HG03457 (cell line): Measurements from ENCODE around the gene SLC9A1.

ENCODE experiments used
- ATAC-seq: cut with Tn5 transposase; IDR thresholded peaks from one replicate; pipeline ENCODE4 v1.9.1; 2021; ENCODE audit warnings: moderate number of reproducible peaks; ENCODE audit not compliant: unreplicated experiment

SLC9A1 gene

DNA sequence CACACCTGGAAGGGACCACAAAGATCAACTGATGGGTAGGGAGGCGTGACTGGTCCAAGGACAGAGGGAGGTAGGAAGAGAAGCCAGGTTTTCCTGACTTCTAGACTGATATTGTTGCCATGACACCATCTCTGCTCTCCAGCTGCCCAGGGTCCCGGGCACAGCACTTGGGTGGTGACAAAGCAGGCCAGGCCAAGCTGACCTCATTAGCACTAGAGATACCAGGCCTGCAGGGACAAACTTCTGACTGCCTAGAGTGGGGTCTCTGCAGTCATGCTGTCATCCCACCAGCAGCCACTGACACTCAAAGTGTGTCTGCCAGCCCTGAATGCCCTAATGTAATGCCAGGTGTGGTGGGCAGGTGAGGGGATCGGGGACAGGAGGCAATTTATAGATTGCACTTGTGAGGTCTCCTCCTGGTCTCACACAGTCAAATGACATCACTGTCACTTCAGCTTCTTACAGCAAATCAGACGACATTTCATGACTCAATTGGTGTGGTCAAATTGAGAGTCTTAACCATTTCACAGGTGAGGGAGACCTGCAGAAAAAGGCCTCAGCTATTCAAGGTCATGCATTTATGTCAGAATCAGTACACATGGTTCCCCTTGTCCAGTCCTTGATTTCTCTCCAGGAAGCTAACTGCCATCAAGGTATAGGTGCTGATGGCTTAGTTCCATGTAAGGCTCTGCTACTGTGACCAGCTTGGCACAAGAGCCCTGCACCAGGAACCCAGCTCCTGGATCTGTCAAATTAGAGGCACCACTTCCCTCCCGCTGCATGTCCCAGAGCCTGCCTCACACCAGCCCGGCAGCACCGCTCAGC lies 2.7 kb downstream of the SLC9A1 start:
- ATAC-seq: no peak

DNA sequence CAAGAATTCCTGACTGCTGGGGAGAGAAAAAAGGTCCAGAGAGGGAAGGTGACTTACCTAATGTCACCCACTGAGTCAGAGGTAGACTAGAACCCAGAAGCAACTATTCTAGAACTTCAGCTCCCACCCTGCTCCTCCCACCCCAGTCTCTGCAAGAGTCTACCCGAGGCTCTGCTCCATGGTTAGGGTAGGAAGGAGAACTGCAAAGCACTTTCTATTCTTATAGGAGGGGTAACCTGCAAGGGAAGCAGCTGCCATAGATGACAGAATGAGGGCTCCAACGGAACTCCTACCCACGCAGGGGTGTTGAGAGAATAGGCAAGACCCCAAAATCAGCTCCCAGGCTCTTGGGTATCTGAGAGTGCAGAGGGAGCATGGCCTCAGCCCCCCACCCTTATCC lies 4.3 kb downstream of the SLC9A1 start:
- ATAC-seq: no peak

DNA sequence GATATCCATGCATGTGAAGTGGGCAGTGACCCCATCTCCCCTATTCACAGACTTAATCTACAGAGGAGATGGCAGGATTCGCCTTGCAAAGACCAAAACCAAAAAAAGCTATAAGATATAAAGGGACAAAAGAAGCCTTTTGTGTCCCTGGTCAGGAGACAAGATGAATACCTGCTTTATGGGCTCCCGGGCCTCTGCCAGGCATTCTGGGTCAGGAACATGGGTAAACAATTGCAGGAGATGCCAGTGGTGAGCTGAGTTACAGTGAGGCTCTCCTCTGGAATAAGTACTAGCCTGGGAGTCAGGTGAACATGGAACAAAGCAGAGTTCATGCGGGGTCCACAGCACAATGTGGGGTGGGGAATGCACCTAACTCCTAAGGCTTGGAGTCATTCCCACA lies 4.7 kb downstream of the SLC9A1 start:
- ATAC-seq: no peak

DNA sequence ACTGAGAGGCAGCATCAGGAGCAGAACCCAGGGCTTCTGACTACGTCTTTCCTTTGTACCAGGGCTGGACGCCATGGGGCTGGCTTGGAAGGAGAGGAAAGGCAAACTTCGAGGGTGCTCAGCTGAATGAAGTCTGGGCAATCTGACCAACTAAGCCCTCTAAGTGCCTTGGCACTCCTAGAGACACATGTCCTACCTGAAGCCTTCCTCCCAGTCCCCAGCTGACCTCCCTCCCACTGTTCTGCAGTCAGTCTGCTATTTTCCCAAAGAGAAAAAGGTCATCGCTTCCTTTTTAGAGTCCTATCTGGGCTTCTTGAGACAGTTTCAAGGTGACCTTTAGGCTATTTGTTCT lies 5.2 kb downstream of the SLC9A1 start:
- ATAC-seq: no peak

DNA sequence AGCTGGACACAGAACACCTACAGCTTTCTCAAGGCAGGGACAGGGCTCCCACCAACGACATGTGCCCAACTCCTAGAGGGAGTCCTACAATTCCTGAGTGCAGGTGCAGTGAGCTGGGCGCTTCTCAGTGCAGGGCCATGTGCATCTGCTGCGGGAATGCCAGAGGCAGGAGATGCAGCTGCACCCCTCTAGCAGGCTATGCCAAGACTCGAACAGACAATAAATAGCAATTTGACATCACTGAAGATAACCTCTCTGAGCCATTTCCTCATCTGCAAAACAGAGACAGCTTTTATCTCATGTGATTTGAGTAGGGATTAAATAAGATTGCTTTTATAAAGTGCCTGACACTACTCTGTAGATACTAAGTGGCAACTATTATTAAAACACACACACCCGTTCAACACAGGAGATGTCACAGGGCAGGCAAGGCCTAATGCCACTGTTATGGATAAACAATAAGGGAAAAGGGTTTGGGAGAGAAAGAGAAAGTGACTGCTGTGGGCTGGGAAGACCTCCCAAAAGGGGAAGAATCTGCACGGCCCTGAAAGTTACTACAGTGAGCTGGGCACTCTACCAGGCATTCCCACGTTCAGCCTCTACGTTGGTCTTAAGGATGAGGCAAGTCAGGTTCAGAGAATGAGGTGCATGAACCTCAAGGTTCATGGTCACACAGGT lies 5.7 kb downstream of the SLC9A1 start:
- ATAC-seq: no peak

DNA sequence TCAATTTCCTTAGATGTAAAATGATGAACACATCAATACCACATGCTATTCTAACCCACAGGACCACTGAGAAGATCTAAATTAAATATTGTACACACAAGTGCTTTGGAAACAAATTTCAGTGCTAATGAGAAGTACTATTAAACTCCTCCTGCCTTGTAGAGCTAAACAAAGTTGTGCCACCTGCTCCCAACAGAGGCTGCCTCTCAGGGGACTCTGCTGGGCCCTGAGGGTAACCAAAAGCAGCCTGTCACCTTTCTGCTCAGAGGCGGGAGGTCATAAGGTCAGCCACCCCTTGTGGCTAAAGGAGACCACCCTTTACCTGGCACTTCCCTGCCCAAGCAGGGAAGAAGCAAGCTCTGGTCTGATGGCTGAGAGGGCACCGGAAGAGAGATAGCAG lies 6.3 kb downstream of the SLC9A1 start:
- no peak for ATAC-seq

DNA sequence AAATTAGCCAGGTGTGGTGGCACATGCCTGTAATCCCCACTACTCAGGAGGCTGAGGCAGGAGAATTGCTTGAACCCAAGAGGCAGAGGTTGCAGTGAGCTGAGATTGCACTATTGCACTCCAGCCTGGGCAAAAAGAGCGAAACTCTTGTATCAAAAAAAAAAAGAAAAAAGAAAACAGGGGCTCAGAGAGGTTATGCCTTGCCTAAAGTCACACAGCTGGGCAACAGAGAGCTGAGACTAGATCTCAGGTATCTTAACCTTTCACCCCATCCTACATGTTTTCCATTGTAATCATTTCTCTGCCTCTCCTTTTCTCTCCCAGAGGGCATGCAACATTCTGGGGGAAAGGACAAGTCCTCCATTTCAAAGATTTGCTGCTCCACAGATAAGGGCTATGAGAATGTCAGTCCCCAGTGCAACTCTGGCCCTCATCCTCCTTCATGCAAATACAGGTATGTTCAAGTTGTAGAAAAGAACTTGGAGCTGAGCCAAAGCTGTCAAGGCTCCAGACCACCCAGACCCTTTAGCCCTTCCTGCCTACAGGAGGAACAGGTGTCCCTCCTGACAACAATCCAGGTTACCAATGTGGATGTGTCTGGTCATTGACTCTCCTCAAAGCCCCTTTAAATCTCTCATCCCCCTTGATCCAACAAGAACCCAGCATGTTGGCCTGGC lies 6.9 kb downstream of the SLC9A1 start:
- ATAC-seq: no peak

DNA sequence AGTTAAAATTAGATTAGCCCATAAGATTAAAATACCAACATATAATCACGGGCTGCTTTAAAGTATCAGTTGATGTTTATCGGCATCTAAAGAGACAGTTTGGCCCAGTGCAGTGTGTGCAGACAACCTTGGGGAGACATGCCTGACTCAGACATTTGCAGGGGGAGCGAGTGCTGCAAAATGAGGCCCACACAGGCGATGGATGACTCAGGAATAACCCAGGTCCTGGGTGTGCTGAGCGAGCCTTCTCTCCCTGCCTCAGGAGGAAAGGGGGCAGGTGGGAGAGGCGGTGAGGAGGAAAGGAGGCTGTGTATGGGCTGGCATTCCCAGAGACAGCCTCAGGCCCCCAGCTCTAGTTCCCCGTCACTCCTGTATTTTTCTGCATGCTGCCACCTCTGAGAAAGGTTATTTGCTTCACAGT lies 9.0 kb downstream of the SLC9A1 start:
- ATAC-seq: no peak

DNA sequence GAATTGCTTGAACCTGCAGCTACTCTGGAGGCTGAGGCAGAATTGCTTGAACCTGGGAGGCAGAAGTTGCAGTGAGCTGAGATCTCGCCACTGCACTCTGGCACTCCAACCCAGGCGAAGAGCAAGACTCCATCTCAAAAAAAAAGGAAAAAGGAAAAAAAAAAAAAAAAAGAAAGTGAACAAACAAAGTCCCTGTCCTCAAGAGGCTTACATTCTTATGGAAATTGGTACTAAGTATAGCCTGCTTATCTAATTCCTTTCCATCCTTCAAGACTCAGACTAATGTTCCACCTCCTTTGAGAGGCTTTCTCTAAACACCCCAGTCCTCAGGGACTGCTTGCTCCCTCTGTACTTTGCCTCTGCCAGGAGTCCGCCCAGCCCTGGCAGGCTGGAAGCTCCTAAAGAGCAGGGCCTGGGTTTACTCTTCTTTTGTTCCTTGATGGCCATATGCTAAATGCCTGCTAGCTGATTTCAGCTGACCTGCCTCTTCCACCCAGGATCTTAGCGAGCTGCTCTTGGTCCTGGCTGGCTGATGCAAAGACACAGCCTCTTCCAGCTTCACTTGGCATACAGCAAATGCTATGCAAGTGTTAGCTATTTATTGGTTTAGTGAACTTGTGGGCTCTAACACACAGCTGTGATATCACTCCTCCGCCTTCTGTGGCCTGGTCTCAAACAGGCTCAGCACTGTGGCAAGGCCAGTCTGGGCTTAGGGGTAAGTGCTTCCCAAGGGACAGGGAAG lies 9.8 kb downstream of the SLC9A1 start:
- ATAC-seq: no peak

DNA sequence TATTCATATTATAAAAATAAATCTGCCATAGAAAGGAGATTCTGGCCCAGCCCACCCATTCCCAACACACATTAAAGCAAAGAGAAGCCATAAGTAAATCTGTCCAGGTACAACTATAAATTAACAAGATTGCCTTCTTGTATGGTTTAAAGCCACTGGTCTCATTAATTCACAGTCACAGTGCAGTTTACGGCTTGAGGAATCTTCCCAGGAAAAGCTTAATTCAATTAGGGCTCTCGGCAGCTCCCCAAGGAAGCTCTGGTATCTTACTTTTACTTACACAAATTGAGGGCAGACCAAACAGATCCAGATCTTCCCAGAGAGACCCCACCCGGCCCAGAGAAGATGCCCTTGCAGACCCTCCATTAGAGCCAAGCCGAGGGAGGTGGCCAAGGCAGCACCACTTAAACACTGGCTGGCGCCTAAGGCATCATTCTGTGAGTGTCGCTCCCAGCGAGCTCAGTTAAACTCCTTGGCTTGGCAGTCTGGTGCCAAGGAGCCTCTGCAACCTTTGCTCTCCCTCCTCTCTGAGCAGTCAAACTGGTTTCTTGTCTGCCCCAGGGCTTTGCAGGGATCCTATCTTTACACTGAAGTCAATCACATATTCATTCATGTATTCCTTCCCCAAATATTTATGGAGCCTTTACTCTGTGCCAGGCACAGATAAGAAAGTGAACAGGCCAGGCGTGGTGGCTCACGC lies 10.7 kb downstream of the SLC9A1 start:
- no peak for ATAC-seq

DNA sequence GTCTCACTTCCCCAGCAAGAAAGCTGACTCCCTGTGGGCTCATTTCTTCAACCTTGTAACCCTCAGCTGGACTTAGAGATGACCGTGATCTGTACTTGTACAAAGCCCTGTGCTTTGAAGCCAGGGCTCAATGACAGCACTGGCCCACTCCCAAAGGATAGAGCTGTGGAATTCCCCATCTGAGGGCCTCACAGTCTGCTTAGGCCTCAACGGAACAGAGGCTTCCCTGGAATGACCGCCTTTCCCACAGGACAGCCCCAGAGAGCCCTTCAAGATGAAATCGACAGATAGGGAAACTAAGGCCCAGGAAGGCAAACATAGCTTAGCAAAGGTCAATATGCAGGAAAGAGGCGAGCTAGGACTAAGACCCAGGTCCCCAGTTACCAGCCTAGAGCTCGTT lies 11.5 kb downstream of the SLC9A1 start:
- ATAC-seq: no peak

DNA sequence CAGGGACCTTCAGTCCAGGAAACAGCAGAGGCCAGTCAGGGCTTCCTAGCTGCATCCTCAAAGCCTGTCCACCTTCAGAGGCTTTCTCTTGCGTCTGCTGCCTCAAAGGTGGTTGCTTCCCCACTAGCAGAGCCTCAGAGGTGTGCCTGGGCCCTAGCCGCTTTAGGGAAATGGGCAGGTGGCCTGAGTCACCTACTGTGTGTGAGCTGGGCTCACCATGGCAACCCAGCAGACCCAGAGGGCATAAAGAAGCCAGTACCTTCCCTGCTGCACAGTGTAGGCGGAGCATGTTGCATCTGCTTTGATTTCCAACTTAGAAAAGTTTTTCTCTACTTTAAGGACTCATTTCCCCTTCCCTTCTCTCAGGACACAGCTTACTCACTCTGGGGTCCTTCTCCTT lies 12.5 kb downstream of the SLC9A1 start:
- ATAC-seq: no peak

DNA sequence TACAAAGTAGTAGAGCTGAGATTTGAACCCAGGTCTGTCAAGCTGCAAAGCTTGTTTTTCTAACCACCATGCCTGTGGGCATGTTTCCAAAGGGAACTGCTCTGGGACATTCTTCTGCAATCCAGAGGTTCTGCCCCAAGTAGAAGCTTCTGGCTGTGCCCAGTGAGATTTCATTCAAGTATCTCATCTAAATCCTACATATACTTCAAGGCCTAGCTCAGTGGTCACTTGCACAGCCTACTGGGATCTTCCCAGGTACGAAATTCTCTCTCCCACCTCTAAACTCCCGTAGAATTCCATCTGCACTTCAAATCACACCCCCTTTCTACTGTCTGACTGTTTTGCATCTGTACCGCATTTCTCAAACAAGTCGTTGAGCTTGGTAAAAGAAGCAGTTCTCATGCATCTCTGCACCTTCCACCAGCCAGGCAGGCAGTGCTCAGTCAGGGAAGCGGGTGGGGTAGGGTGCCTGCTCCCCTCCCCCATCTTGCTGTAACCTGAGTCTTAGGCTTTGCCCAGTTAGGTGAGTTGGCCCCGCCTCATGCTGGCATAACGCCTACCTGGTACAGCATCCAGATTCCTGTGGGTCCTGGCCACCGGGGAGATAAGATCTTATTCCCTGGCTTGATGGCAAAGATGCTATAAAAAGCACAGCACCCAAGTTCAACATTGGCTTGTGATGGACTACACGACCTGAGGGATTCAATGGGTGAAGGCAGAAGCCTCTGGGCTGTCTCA lies 13.5 kb downstream of the SLC9A1 start:
- no peak for ATAC-seq

DNA sequence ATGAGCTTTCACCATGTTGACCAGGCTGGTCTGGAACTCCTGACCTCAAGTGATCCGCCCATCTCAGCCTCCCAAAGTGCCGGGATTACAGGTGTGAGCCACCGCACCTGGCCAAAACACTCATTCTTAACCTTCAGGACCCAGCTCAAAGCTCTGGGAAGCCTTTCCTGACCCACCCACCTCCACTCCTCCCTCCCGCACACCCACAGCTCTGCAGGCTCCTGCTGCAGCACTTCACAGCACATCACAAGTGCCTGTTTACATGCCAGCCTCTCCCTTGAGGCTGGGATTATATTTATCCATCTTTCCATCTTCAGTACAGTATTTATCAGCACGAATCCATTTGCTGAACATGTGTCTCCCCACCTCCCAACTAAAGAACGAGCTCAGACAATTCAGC lies 14.9 kb downstream of the SLC9A1 start:
- no peak for ATAC-seq

DNA sequence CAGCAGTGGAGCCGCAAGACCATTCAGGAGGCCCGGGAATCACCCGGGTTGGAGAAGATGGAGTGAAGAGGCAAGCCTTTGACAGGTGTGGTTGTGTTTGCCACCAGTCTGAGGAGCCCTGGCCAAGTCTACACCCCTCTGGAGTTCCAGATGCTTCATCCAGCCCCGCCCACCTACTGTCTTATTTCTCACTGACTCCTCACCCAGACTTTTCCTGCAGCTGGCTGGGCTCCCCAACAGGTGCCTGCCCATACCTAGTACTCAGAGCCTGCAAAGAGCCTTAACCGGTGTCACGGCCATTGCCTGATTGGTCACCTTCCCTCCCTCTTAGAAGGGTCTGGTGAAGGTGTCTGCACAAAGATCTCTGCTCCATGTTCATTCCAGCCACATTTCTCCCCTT lies 16.0 kb downstream of the SLC9A1 start:
- ATAC-seq: no peak

DNA sequence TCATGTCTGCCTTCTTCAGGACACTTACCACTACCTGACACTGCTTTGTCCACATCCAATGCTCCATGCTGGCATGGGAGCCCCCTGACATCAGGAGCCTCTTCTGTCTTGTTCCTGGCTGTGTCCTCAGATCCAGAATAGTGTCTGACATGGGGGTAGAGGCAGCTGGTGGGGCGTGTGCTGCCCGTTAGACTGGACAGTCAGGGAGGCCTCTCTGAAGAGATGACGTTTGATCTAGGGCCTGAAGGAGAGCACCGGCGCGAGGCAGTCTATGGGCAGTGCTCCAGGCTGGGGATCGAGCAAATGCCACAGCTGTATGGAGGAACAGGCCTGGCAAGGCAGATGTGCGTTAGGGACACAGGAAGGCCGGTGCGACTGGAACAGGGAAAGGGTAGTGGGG lies 16.6 kb downstream of the SLC9A1 start:
- no peak for ATAC-seq

DNA sequence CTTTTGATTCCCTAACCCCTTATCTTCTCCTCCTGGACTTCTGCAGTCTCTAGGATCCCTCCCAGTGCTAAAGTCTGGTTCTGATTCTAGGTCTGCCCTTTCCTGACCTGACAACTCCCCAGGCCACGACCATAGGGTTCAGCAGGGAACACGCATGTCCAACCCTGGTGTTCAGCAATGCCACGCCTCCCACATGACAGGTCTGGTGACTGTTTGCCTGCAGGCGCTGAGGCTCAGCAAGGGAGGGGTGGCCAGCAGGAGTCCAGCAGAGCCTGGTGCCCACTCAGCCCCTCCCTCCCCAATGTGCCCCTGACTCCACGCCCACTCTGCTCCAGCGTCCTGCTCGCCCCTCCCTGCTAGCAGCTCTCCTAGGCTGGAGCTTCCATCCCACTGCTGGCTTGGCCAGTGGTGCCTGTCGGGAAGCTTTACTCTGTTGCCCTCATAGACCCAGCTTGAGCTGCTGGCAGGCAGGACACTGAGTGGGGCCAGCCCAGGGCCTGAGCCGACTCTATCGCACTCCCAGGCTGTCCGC lies 17.3 kb downstream of the SLC9A1 start:
- ATAC-seq: no peak

DNA sequence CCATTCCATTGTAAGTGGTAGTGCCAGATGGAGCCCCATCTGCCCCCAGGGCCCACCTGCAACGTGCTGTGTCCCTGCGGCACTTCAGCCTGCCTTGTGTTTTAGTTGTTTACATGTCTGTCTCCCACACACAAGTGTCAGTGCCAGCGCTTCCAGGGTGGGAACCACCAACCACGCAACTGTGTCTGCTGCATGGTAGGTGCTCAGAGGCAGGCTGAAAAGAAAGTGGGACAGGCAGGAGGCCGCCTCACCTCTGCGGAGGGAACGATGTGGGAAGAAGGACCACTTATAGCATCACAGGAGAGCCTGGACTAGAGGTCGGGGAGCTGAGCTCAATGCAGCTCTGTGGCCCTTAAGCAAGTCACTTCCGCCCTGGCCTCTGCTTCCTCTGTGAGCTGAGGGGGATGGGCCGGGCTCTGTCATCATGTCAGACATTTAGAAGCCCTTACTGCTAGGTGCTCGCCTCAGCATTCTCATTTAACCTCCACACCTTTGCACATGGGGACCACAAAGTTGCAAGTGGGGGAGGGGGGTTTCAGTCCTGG lies 17.9 kb downstream of the SLC9A1 start:
- ATAC-seq: no peak

DNA sequence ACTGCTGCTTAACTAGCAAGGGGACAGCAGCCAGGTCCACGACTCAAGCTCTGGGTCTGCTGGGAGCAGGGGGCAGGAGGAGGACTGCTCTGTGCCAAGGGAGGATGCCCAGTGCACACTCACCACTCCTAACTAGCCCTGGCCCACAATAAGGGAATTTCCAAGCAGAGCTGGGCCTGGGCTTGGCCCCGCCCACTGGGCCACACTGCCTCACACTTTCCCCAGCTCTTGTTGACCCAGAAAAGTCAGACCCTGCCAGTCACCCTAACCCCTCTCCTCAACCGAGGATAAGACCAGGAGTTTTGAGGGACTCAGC lies 18.7 kb downstream of the SLC9A1 start:
- ATAC-seq: no peak
